NK-92 (cell line): ENCODE results near the gene DSC3.

ENCODE experiments used
- DNase-seq: peaks from one replicate; lab custom pipeline; 2025; ENCODE audit not compliant: unreplicated experiment; lab: John Stamatoyannopoulos, UW

The DSC3 gene

DNA sequence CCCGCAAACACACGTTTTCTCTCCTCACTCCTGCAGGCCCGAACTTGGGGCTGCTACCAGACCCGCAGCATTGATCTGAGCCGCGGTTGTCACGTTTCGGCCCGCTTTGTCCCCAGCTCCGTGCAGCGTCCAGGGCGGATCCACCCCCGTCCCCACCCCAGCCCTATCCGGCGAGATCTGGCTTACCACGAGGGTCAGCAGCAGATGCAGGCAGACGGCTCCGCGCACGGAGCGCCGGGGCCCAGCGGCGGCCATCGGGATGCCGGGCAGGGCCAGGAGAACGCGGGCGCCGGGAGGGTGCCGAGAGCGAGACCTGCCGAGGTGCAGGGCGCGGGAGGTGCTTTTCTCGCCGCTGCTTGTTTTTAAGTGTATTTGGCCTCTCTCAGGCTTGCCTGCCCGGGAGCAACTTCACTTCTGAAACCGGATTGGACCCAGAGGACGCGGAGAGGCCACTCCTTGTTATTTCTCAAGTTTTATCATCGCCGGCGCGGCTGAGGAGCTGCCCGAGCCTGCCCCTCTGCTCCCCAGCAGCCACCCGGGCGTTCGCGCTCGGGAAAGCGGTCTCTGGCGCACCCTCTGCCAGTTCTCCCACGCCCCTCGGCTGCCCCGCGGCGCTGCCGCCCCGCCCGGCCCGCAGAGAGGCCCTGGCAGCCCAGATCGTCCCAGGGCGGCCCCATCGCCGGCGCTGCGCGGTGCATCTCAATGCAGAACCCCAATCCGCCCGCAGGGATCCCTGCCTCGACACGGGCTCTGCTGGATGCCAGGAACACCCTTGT is at the start of gene DSC3:
TSS of gene DSC3 (minus strand) at position 337 of the 776 bp plus-strand sequence. CDS start at position 255, 82 bp downstream.
- DNase-seq: no peak

DNA sequence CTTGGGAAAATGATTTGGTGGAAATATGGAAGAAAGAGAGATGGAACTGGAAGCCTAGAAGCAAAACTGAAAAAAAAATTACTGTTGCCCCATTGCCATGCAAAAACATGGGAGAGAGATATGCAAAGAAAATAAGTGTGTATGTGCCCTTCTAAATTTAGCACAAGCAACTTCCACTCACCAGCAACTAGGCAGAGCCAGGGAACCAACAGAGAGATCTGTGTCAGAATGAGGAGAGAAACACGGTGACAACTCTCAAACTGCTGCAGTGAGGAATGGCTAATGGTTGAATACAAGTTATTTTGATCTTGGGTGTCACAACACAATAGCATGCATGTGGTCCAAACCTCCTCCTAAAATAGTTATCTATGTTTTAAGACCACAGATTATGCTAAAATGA is 48.8 kb upstream of the DSC3 start:
- DNase-seq: no peak

DNA sequence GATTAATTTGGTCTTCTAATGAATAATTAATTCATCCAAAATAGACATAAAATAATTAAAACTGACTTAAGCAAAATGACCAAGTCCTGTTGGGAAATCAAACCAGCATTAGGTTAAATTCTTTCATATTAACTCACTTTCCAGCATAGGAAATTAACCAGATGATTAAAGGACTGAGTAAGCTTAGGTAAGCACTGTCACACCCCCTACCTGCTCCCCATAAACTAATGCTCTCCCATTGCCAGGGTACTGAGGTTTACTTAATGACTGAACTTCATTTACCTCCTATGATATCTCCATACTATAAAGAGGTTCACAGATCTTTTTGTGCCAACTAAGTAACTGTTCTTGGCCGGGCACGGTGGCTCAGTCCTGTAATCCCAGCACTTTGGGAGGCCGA is 46.0 kb upstream of the DSC3 start:
- DNase-seq: no peak

DNA sequence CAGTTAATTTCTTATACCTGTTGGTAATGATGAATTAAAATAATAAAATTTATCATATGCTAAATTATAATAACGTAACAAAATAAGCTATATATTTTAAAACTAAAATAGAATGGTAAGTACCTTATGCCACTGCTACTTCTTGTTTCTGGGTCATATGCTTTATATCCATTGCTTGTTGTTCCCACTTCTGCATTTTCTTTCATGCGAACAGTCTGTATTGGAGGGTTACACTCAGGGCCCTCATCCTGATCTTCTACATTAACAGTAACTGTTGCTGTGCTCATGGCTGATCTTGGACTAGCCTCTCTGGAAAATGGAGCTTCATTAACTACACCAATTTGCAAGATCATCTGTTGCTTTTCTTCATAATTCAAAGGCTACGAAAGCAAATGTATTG is 37.4 kb upstream of the DSC3 start:
- no peak for DNase-seq

DNA sequence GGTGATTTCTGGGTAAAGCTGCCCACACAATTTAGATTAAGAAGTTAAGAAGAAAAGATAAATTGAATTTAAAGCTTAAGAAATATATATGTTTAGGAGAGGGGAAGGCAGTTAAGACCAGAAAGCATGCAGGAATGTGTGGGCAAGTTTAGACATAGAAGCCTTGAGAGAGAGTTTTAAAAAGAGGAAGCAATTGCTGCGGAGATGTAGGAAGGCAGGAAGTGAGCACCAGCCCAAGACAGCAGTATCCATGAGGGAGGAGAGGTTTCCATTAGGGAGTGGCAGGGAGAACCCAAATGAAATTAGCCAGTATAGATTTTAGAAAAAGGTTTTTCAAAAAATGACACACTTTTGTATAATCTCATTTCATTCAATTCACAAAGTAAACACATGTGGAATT is 35.3 kb upstream of the DSC3 start:
- DNase-seq: no peak

DNA sequence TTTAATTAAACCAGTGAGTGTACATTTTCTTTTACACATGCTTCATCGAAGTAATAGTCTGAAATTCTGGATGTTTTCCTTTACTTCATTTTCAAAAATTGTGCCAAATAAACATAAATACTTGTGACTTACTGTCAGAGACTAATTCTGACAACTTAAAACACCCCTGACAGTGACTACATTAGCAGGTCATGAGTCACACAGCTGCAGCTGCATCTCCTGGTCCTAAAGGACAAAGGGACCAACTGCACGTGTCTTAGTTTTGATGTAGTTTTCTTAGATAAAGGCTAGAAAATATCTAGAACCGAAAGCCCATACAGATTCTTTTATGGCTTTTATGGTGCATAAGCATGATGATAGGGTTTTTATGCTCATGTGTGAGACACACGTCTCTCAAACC is 29.6 kb upstream of the DSC3 start:
- DNase-seq: no peak

DNA sequence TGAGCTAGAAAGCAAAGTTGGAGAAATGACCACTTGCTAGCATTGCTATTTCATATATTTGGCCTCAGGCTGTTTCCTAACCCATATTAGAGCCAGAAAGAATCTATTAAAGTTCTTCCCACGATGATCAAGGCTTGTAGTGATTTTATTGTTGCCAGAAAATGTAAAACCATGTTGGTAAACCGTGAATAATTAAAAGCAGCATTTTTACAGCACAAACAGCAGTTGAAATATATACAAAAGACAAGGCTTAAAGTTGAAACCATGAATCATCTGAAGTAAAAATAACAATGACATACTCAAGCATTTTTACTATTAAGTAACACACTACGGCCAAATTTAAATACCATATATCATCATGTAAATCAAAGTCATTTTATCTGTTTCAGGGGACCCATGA is 27.7 kb upstream of the DSC3 start:
- no peak for DNase-seq

DNA sequence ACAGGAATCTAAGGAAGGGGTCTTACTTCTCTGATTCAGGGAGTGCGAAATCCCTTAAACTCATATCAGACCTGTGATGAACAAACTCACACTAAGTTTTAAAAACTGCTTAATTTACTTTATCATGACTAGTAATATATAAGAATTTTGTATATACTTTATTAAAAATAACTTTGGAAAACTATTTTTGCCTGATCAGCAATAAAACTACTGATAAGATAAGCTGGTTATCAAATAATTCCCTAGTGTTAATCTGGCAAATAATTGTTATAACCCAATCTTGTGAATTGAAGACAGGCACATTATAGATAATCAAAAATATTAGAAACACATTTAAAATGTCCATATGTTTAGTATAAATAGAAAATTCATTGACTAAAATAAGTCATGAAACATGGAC is 23.7 kb upstream of the DSC3 start:
- no peak for DNase-seq

DNA sequence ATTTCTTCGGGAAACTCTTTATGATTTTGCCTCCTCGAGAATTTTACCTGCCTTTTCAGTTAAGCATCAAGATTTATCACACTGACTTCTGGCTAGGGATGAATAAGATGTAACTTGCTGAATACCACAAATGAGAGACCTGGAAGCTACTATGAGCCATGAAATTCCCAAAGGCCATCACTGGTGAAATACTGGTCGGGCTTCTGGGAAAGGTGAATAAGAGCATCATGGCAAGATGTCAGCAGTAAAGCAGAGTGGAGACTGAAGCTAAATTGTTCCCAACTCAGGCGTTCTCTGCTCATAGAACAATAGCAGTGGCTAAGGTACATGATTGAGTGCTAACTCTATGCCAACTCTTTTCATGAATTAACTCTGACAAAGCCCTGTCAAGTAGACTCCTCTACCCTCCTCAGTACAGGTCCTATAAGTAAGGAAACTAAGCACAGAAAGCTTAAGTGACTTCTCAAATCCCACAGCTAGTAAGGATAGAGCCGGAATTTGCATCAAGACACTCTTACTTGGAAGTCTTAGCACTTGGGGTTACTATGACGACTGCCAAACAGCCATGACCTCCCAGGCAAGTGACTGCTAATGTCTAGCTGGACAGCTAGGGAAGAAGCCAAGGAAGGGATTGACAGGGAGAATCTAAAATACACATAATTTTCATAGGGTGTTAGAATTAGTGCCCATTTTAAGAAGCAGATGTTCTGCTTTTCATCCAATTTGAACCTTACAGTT is 22.7 kb upstream of the DSC3 start:
- no peak for DNase-seq

DNA sequence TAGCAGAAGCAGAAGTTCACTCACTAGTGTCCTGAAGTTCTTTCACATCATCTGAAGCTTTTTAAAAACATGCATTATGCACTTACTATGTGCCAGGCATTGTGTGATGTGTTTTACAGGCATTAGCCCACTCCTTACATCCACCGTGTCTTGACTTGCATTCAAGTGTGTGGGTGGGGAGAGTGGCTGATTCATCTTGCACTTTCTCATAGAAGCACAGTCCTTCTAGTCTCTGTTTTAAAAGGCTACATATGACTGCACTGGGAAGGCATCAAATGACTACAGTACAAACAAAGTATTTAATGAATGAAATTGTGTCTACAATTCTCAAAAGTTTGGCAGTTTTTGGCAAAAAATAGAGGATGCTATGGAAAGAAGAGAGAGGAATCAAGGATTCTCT is 21.6 kb upstream of the DSC3 start:
- DNase-seq: no peak

DNA sequence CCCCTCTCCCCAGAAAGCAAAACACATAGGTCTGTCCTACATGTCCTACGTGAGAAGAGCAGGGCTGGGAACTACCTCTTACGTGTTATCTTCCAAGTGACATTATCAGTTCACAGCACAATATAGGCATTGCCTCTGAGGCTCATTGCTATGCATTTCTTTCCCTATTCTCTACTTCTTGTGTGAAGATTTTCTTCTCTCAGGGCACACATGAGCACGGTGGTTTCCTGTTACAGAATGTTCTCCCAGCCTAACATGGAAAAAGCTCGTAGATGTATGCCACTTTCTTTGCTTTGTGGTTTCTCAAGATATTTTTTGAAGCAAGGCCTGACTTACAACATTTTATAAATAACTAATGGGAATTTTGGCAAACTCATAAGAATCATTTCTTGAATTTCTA is 19.4 kb upstream of the DSC3 start:
- DNase-seq: no peak

DNA sequence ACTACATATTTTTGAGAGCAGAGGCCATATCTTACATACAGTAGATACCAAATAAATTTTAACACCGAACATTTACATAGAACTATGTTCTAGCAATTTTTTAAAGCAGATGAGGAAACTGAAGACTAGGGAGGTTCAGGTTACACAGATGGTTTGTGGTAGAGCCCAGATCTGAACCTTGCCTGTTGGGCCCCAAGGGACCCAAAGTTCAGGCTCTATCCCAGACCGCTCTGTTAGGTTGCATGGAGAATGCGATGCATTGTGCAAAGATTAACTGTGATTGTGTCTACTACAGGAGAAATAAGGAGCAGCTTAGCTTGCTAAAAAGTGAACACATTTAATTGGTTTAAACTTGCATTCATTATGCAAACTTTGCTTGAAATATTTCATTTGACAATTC is 16.4 kb upstream of the DSC3 start:
- no peak for DNase-seq

DNA sequence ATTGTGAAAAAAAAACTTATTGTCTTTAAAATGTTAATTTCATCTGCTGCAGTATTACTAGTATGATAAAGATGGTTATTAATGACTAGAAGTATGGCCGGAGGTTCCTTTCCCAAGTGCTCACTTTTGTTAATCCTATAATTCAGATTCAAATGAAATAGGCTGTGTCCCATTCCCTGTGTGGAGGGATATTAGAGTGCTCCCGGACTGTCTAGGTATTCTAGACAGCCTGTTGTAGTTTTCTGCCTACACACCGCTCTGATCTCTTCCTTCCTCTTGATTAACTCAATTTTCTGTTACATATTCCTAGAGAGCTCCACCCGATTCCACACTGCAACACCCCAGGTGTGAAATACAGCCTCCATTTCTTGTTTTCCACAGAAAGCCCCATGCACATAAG is 15.4 kb upstream of the DSC3 start:
- no peak for DNase-seq

DNA sequence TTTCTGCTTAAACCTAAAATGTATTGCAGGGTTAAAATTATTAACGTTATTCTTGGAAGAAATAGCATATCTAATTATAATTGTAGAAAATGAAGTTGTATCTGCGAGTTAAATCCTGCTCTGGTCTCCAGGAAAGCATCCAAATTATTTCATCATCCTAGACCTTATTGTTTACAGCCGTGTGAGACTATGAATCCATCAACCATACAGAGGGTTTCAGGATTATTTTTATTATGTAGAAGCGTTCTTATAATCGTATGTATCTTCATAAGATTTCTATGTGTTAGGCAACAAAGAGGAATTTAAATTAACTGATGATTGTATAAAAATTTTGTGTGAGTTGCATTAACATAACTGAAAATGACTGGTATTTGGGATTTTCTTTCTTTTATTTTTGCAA is 14.5 kb upstream of the DSC3 start:
- DNase-seq: no peak

DNA sequence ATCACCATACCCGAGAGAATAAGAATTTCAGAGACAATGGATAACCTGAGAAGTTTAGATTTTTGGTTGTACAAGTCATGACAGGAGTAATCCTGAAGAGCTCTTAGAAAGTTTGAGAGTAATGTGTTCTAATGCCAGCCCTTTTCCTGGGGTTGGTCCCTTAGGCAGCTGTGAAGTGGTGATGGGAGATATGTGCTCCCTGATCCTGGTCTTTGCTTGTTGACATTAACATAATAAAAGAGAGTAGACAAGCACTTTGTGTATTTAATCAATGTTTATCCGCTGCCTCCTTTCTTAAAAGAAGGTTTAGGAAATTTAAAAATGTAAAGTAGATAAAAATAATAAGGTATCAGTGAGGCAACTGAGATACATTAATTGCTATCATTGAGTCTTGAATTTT is 13.8 kb upstream of the DSC3 start:
- DNase-seq: no peak

DNA sequence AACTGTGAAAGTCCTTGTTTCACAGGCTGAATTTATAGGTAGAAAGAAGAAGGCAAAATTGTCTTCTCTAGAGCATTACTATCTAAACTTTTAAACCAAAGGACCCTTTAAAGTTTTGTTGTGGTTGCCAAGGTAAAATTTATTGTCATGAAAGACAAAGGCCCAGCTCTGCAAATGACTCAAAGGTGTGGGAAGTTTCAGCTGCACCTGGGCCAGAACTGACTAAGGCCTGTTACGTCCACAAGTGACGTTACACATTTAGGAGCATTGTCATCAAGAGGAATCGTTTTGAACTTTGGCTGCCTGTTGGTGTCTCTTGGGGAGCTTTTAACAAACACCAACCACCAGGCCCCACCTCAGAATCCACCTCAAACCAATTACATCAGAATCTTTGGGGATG is 8.1 kb upstream of the DSC3 start:
- DNase-seq: no peak

DNA sequence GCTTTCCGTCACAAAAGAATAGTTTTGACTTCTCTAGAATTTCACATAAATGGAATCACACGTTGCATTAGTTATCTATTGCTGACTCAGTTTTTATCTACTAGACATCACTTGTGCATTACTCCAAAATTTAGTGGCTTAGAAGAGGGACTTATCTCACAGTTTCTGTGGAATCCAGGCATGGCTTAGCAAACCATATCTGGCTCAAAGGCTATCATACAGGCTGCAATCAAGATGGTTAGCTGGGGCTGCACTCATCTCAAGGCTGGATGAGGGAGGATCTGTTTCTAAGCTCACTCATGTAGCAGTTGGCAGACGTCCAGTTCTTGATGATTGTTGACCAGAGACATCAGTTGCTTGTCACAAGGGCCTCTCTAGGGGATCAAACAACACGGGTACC is 6.6 kb upstream of the DSC3 start:
- DNase-seq: no peak

DNA sequence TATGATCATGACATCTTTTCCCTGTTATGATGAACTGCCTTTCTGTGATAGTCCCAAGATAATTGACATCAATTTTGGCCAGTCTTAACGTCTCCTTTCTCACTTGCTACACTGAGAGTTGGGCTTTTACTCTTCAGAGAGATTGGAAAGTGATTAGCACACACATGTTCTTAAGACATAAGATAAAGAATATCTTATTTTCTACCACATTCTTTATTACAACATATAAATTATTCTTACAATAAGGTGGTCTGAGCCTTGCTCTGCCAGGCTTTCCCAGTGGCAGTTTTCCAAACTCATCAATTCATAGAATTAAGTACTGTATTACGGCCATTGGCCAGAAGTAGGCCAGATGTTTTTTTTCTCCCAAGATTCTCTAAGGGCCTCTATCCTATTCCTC is 5.7 kb upstream of the DSC3 start:
- DNase-seq: no peak

DNA sequence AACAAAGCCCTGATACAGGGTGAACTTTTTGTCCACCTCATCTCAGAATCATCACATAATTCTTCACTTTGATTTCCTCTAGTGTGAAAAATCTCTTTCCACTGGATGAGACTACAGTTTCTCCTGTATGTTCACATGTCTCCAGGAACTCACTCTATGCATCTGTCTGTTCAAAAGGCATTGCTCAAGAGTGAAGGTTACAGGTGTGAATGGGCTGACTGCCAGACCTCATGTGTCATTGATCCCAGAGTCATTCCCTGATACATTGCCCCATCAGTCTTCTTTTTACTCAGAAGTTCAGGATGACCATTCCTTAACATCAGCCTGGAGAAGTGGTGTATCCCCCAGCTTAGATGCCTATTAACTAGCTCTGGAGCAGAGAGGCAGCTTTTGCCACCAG is 4.4 kb upstream of the DSC3 start:
- no peak for DNase-seq

DNA sequence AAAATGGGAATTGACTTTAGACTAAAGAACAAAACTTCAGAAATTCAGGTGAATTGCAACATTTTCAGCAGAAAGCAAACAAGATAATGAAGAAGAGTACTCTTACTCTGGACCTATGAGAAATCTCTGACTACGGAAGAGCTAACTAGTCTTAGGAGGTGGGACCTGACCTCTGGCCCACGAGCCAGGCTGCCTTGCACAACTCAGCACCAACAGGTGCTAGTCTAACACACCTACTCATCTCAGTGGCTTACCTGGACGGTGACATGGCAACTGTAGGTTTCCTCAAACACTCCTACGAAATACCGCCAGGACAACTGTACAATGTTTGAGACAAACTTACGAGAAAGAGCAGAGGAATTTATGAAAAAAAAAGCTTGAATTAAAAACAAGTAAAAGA is 3.1 kb upstream of the DSC3 start:
- DNase-seq: no peak

DNA sequence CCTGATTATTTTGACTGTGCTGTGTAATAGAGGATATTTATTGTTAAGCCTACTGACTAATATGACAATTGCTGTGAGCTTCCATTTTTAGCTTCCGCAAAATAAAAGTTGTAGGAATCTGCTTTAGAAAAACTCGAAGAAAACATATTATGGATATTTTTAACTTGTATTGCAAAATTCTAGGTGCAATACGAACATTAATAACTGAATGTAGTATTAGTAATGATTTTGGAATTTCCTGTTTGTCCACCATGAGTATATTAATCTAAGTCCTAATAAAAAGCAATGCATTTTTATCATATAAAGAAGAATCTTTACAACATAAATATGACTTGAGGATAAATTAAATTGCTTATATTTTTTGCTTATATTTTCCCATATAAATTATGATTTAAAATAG is 2.4 kb upstream of the DSC3 start:
- DNase-seq: no peak

DNA sequence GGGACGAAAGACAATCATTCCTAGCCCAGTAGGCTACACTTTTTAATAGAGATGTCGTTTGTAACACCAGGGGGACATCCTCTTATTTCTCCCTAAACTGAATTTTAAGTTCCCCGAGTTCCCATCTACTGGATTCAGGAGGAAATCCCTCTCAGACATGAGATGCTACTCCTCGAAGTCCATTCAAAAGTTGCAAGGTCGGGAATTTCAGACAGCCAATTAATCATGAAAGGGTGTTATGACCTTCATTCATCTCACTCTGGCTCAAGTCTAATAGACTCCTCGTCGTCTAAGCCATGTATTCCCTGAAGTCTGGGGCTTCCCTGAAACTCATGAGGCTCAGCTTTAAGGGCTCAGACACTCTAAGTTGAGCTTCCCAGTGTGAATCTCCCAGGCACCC is 1.2 kb upstream of the DSC3 start:
- DNase-seq: no peak

DNA sequence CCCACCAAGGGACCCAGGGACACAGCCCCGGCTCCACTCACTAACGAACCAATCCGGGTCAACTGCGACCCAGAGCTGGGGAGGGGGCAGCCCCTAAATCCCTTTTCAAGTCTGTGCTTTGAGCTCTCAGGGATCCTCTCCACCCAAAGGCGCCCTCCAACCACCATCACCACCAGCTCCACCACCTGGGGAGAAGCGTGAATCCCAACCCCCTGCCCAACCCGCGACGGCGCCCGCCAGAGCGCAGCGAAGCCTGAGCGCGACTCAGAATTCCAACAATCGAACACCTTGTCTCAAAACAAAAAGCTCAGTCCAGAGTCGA is 497 bp downstream of the DSC3 start:
- no peak for DNase-seq
